ENCODE data around the gene BMAL1. TPM values are rescaled to one million over a fixed set of nuclear protein-coding genes. Genes with fewer than 3 reads are reported as not detected.

Gene BMAL1
- polyA plus RNA-seq, 1 donor (not counting 4 experiments of a cell fraction or from before 2014, with no cell fraction given) = 27.5 TPM

DNA sequence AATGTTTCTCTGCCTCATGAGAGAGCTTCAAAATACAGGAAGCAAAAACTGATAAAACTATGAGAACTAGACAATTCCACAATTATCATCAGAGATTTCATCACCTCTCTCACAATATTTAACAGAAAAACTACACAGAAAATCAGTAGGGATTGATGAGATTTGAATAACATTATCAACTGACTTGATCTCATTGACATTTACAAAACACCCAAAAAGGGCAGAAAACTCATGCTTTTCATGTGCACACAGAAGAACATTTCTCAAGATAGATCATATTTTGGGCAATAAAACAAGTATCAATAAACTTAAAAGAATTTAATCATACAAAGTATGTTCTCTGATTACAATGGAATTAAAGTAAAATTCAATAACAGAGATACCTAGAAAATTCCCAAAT is 149.8 kb downstream of the BMAL1 start:
- FAIRE-seq (no peak), DNase-seq (ENCODE audit: low read depth, low spot score) (no peak)
- Histone ChIP-seq H2AFZ (ENCODE audit: control insufficient read depth, low read length) (no peak overlapping the region), H3K27me3 (ENCODE audit: control insufficient read depth, extremely low read depth, insufficient read depth, low read length) (no peaks in the 10 kb centered on the region), H3K79me2 (ENCODE audit: control insufficient read depth, insufficient read depth, low read length) (peaks cover 79% of the 10 kb centered on the region), H3K9ac (ENCODE audit: control insufficient read depth, extremely low read depth, insufficient read depth, low read length) (no peak overlapping the region), H3K9me3 (ENCODE audit: control insufficient read depth, low read depth, low read length) (no peaks in the 10 kb centered on the region), H3K4me2 (ENCODE audit: control insufficient read depth, extremely low read depth, insufficient read depth, low read depth, low read length) (no peak overlapping the region), H4K20me1 (ENCODE audit: control insufficient read depth, extremely low read depth, insufficient read depth, low read length) (peaks cover 4% of the 10 kb centered on the region), H3K4me1 (ENCODE audit: control insufficient read depth, extremely low read depth, insufficient read depth, low read length) (no peaks in the 10 kb centered on the region), H3K27ac (ENCODE audit: control insufficient read depth, insufficient read depth, low read length) (no peak overlapping the region), H3K4me3 (ENCODE audit: control insufficient read depth in 2 of 3, extremely low read depth in 1 of 3, insufficient read depth in 2 of 3, low read depth in 1 of 3, low read length in 3 of 3) (no peak overlapping the region), H3K9me1 (ENCODE audit: control insufficient read depth, extremely low read depth, insufficient read depth, low read length) (no peaks in the 10 kb centered on the region), H3K36me3 (ENCODE audit: control insufficient read depth in 2 of 2, extremely low read depth in 1 of 2, insufficient read depth in 2 of 2, low read length in 2 of 2) (no peaks in the 10 kb centered on the region)
- dilution Hi-C loops (cut with MboI; ENCODE audit: extremely low pct_ligation_motif_present, low sequenced_read_pairs) = no loop called here
- TF ChIP-seq CTCF (optimal IDR thresholded peaks at IDR 0.05 in 1 of 3, IDR thresholded peaks at IDR 0.05 in 1 of 3, conservative IDR thresholded peaks at IDR 0.05 in 1 of 3; ENCODE audit: extremely low read depth in 1 of 3, insufficient read depth in 2 of 3, low read length in 3 of 3) (no peak), EZH2 (IDR thresholded peaks at IDR 0.05; ENCODE audit: low read length) (no peak)

DNA sequence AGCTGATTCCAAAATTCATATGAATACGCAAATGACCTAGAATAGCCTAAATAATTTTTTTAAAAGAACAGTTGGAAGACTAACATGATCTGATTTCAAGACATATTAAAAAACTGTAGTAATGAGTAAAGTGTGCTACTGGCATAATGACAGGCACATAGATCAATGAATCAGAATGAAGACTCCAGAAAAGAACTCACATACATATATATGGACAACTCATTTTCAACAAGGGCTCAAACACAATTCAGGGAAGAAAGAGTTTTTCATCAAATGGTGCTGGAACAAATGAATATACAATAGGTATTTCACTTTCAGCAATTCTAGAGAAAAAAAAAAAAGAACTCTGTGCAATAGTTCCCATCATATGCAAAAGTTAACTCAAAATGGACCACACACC is 151.7 kb downstream of the BMAL1 start:
- Histone ChIP-seq H3K4me1 (ENCODE audit: control insufficient read depth, extremely low read depth, insufficient read depth, low read length) (no peaks in the 10 kb centered on the region), H3K9me3 (ENCODE audit: control insufficient read depth, low read depth, low read length) (no peaks in the 10 kb centered on the region), H3K9ac (ENCODE audit: control insufficient read depth, extremely low read depth, insufficient read depth, low read length) (no peak overlapping the region), H3K4me3 (ENCODE audit: control insufficient read depth in 2 of 3, extremely low read depth in 1 of 3, insufficient read depth in 2 of 3, low read depth in 1 of 3, low read length in 3 of 3) (no peak overlapping the region), H3K27me3 (ENCODE audit: control insufficient read depth, extremely low read depth, insufficient read depth, low read length) (no peaks in the 10 kb centered on the region), H4K20me1 (ENCODE audit: control insufficient read depth, extremely low read depth, insufficient read depth, low read length) (peaks cover 4% of the 10 kb centered on the region), H3K79me2 (ENCODE audit: control insufficient read depth, insufficient read depth, low read length) (peaks cover 83% of the 10 kb centered on the region), H3K9me1 (ENCODE audit: control insufficient read depth, extremely low read depth, insufficient read depth, low read length) (no peaks in the 10 kb centered on the region), H3K27ac (ENCODE audit: control insufficient read depth, insufficient read depth, low read length) (no peak overlapping the region), H3K36me3 (ENCODE audit: control insufficient read depth in 2 of 2, extremely low read depth in 1 of 2, insufficient read depth in 2 of 2, low read length in 2 of 2) (no peaks in the 10 kb centered on the region), H2AFZ (ENCODE audit: control insufficient read depth, low read length) (no peak overlapping the region), H3K4me2 (ENCODE audit: control insufficient read depth, extremely low read depth, insufficient read depth, low read depth, low read length) (no peak overlapping the region)
- DNase-seq (ENCODE audit: low read depth, low spot score) (no peak), FAIRE-seq (no peak)
- TF ChIP-seq CTCF (optimal IDR thresholded peaks at IDR 0.05 in 1 of 3, IDR thresholded peaks at IDR 0.05 in 1 of 3, conservative IDR thresholded peaks at IDR 0.05 in 1 of 3; ENCODE audit: extremely low read depth in 1 of 3, insufficient read depth in 2 of 3, low read length in 3 of 3) = no peak
- dilution Hi-C loops (cut with MboI; ENCODE audit: extremely low pct_ligation_motif_present, low sequenced_read_pairs) = no loop called here

All from keratinocyte (primary cell).